Activated naive CD8-positive, alpha-beta T cell treated with anti-CD3 and anti-CD28 coated beads, Interleukin-2, amount 50 U/mL, for 24 hours (primary cell): ENCODE data around the gene STEAP2.

Experiments
- ATAC-seq: fragments of 150-1000 bp; cut with Tn5 transposase; one replicate; pipeline ENCODE4 v1.10.0; 2021
- DNase-seq: peaks from one replicate; pipeline ENCODE4 v3.0.0; 2021
- H3K27ac Mint-ChIP-seq: one replicate; pipeline ENCODE4 v1.8.0; 2021; ENCODE audit warnings: mild to moderate bottlenecking, mixed read lengths
- H3K27me3 Mint-ChIP-seq: one replicate; pipeline ENCODE4 v1.8.0; 2021; ENCODE audit warnings: mixed read lengths
- H3K36me3 Mint-ChIP-seq: one replicate; pipeline ENCODE4 v1.8.0; 2021; ENCODE audit warnings: low read depth, mixed read lengths
- H3K4me1 Mint-ChIP-seq: one replicate; pipeline ENCODE4 v1.8.0; 2021; ENCODE audit warnings: mixed read lengths
- H3K4me3 Mint-ChIP-seq: one replicate; pipeline ENCODE4 v1.8.0; 2021; ENCODE audit warnings: mild to moderate bottlenecking, moderate library complexity, mixed read lengths
- H3K9me3 Mint-ChIP-seq: one replicate; pipeline ENCODE4 v1.8.0; 2021; ENCODE audit warnings: mixed read lengths

The STEAP2 gene

GRCh38 chr7:90211391-90212148, at the start of gene STEAP2:
Gene STEAP2 (plus strand): TSS chr7:90211740. CDS start chr7:90225083, 13,343 bp downstream.
- ATAC-seq: peak; percentile 87
- H3K4me3 Mint-ChIP-seq: peak within 1 kb of the TSS; percentile 64
- peak; percentile 53 for DNase-seq
- no peak within 1 kb of the TSS for H3K27ac Mint-ChIP-seq
- H3K36me3 Mint-ChIP-seq: no peaks in the 10 kb centered on the region
- H3K27me3 Mint-ChIP-seq: peaks cover 31% of the 10 kb centered on the region
- no peaks in the 10 kb centered on the region for H3K9me3 Mint-ChIP-seq
- H3K4me1 Mint-ChIP-seq: peaks cover 7% of the 10 kb centered on the region

GRCh38 chr7:90163534-90163933, 48.0 kb upstream of the STEAP2 start:
- Mint-ChIP-seq H3K27ac (no peak overlapping the region), H3K4me1 (no peaks in the 10 kb centered on the region), H3K9me3 (no peaks in the 10 kb centered on the region), H3K4me3 (no peak overlapping the region), H3K27me3 (peaks cover 21% of the 10 kb centered on the region), H3K36me3 (no peaks in the 10 kb centered on the region)
- DNase-seq: no peak
- no peak for ATAC-seq

- DNase-seq (no peak), ATAC-seq (no peak)
- H3K9me3 Mint-ChIP-seq: peaks cover 4% of the 10 kb centered on the region
- no peak overlapping the region for H3K4me3 Mint-ChIP-seq
- no peaks in the 10 kb centered on the region for H3K36me3 Mint-ChIP-seq
- peaks cover 25% of the 10 kb centered on the region for H3K27me3 Mint-ChIP-seq
- H3K27ac Mint-ChIP-seq: no peak overlapping the region
- no peaks in the 10 kb centered on the region for H3K4me1 Mint-ChIP-seq
Observed at GRCh38 chr7:90165724-90166123, 45.8 kb upstream of the STEAP2 start.

- Mint-ChIP-seq H3K27ac (no peak overlapping the region), H3K27me3 (peaks cover 29% of the 10 kb centered on the region), H3K4me3 (no peak overlapping the region), H3K4me1 (no peaks in the 10 kb centered on the region), H3K9me3 (peaks cover 4% of the 10 kb centered on the region), H3K36me3 (no peaks in the 10 kb centered on the region)
- no peak for DNase-seq
- no peak for ATAC-seq
Observed at GRCh38 chr7:90166153-90166552, 45.4 kb upstream of the STEAP2 start.

GRCh38 chr7:90167361-90167760, 44.2 kb upstream of the STEAP2 start:
- no peak for DNase-seq
- no peak for ATAC-seq
- no peaks in the 10 kb centered on the region for H3K36me3 Mint-ChIP-seq
- H3K27ac Mint-ChIP-seq: no peak overlapping the region
- H3K4me1 Mint-ChIP-seq: no peaks in the 10 kb centered on the region
- peaks cover 36% of the 10 kb centered on the region for H3K27me3 Mint-ChIP-seq
- no peak overlapping the region for H3K4me3 Mint-ChIP-seq
- peaks cover 4% of the 10 kb centered on the region for H3K9me3 Mint-ChIP-seq

GRCh38 chr7:90169891-90170290, 41.6 kb upstream of the STEAP2 start:
- ATAC-seq (no peak), DNase-seq (no peak)
- Mint-ChIP-seq H3K36me3 (no peaks in the 10 kb centered on the region), H3K9me3 (peaks cover 4% of the 10 kb centered on the region), H3K4me1 (peaks cover 2% of the 10 kb centered on the region), H3K27ac (no peak overlapping the region), H3K4me3 (no peak overlapping the region), H3K27me3 (peaks cover 37% of the 10 kb centered on the region)

- no peak overlapping the region for H3K27ac Mint-ChIP-seq
- no peak overlapping the region for H3K4me3 Mint-ChIP-seq
- peaks cover 4% of the 10 kb centered on the region for H3K9me3 Mint-ChIP-seq
- DNase-seq: no peak
- peaks cover 2% of the 10 kb centered on the region for H3K4me1 Mint-ChIP-seq
- no peak for ATAC-seq
- H3K36me3 Mint-ChIP-seq: no peaks in the 10 kb centered on the region
- H3K27me3 Mint-ChIP-seq: peaks cover 30% of the 10 kb centered on the region
Observed at GRCh38 chr7:90172121-90172520, 39.4 kb upstream of the STEAP2 start.

- Mint-ChIP-seq H3K4me3 (no peak overlapping the region), H3K27me3 (peaks cover 30% of the 10 kb centered on the region), H3K9me3 (peaks cover 4% of the 10 kb centered on the region), H3K4me1 (peaks cover 2% of the 10 kb centered on the region), H3K36me3 (no peaks in the 10 kb centered on the region), H3K27ac (no peak overlapping the region)
- DNase-seq (no peak), ATAC-seq (no peak)
Observed at GRCh38 chr7:90172624-90173023, 38.9 kb upstream of the STEAP2 start.

- DNase-seq (no peak), ATAC-seq (no peak)
- H3K27me3 Mint-ChIP-seq: peaks cover 30% of the 10 kb centered on the region
Observed at GRCh38 chr7:90173127-90173844, 38.3 kb upstream of the STEAP2 start.

GRCh38 chr7:90175667-90176066, 35.9 kb upstream of the STEAP2 start:
- Mint-ChIP-seq H3K4me3 (no peak overlapping the region), H3K4me1 (peaks cover 27% of the 10 kb centered on the region), H3K27ac (no peak overlapping the region), H3K36me3 (no peaks in the 10 kb centered on the region), H3K27me3 (peaks cover 22% of the 10 kb centered on the region), H3K9me3 (no peaks in the 10 kb centered on the region)
- DNase-seq (no peak), ATAC-seq (no peak)

More at GRCh38 chr7:90173127-90173844, 38.3 kb upstream of the STEAP2 start:
- peaks cover 4% of the 10 kb centered on the region for H3K4me1 Mint-ChIP-seq
- no peak overlapping the region for H3K27ac Mint-ChIP-seq
- no peak overlapping the region for H3K4me3 Mint-ChIP-seq
- H3K9me3 Mint-ChIP-seq: peaks cover 4% of the 10 kb centered on the region
- H3K36me3 Mint-ChIP-seq: no peaks in the 10 kb centered on the region

GRCh38 chr7:90176195-90176594, 35.3 kb upstream of the STEAP2 start:
- peaks cover 18% of the 10 kb centered on the region for H3K27me3 Mint-ChIP-seq
- H3K9me3 Mint-ChIP-seq: no peaks in the 10 kb centered on the region
- no peak for ATAC-seq
- no peak overlapping the region for H3K4me3 Mint-ChIP-seq
- peaks cover 27% of the 10 kb centered on the region for H3K4me1 Mint-ChIP-seq
- no peak for DNase-seq
- no peak overlapping the region for H3K27ac Mint-ChIP-seq
- H3K36me3 Mint-ChIP-seq: no peaks in the 10 kb centered on the region

- H3K36me3 Mint-ChIP-seq: no peaks in the 10 kb centered on the region
- H3K9me3 Mint-ChIP-seq: no peaks in the 10 kb centered on the region
- no peak for DNase-seq
Observed at GRCh38 chr7:90178166-90178565, 33.4 kb upstream of the STEAP2 start.

GRCh38 chr7:90178679-90179278, 32.8 kb upstream of the STEAP2 start:
- peaks cover 25% of the 10 kb centered on the region for H3K4me1 Mint-ChIP-seq
- DNase-seq: peak; percentile 7
- no peaks in the 10 kb centered on the region for H3K36me3 Mint-ChIP-seq
- peak overlapping the region; percentile 86 for H3K27ac Mint-ChIP-seq
- peaks cover 7% of the 10 kb centered on the region for H3K27me3 Mint-ChIP-seq
- peak overlapping the region; percentile 46 for H3K4me3 Mint-ChIP-seq
- peak; percentile 98 for ATAC-seq
- no peaks in the 10 kb centered on the region for H3K9me3 Mint-ChIP-seq

More at GRCh38 chr7:90178166-90178565, 33.4 kb upstream of the STEAP2 start:
- peaks cover 26% of the 10 kb centered on the region for H3K4me1 Mint-ChIP-seq
- ATAC-seq: no peak
- H3K27ac Mint-ChIP-seq: no peak overlapping the region
- no peak overlapping the region for H3K4me3 Mint-ChIP-seq
- H3K27me3 Mint-ChIP-seq: peaks cover 6% of the 10 kb centered on the region

GRCh38 chr7:90180011-90180585, 31.4 kb upstream of the STEAP2 start:
- Mint-ChIP-seq H3K27me3 (peaks cover 3% of the 10 kb centered on the region), H3K36me3 (no peaks in the 10 kb centered on the region), H3K9me3 (no peaks in the 10 kb centered on the region), H3K4me1 (peaks cover 25% of the 10 kb centered on the region), H3K4me3 (peak overlapping the region; percentile 11), H3K27ac (peak overlapping the region; percentile 61)
- ATAC-seq (peak; percentile 16), DNase-seq (no peak)
